IMR-90 (cell line): ENCODE results near the gene SCIN. TPM values are rescaled to one million over a fixed set of nuclear protein-coding genes. Genes with fewer than 3 reads are reported as not detected.

ENCODE experiments used
- ATAC-seq: fragments of 200-7000 bp; cut with Tn5 transposase; 2 replicates; pipeline ENCODE4 v1.9.1; 2020; ENCODE audit warnings: low read depth, mild to moderate bottlenecking, moderate library complexity
- BruUV-seq: library from RNA; stranded (reverse); fragments of 400-500 nt; replicated peaks from 2 replicates; lab custom pipeline; 2021; lab: Mats Ljungman, UMichigan
- CTCF ChIA-PET: fragments of 300-600 bp; formaldehyde crosslinking; extraction: SDS; loops from one replicate; lab custom pipeline; 2021; ENCODE audit warnings: antibody characterized with exemption; lab: Yijun Ruan, JAX
- POLR2A ChIA-PET: fragments of 300-600 bp; sonication (Branson Sonifier 250); formaldehyde crosslinking; loops from one replicate; lab custom pipeline; 2022; ENCODE audit warnings: antibody characterized with exemption; ENCODE audit not compliant: unreplicated experiment; lab: Charles Lee
- DNase-seq: peaks from one replicate; pipeline ENCODE4 v3.0.0; 2013
- H2AFZ ChIP-seq: replicated peaks from 2 replicates; pipeline ENCODE3; 2013; ENCODE audit warnings: low read length, mild to moderate bottlenecking; ENCODE audit not compliant: poor library complexity
- H2AK5ac ChIP-seq: 2 replicates; pipeline ENCODE4 v1.6.1; 2013; ENCODE audit warnings: low read depth, low read length, inconsistent platforms
- H2AK9ac ChIP-seq: replicated peaks from 2 replicates; pipeline ENCODE3; 2013; ENCODE audit warnings: mild to moderate bottlenecking, low read depth, low read length, moderate library complexity; ENCODE audit not compliant: poor library complexity
- H2BK120ac ChIP-seq: 2 replicates; pipeline ENCODE4 v1.6.1; 2013; ENCODE audit warnings: low read depth, low read length, inconsistent platforms
- H2BK15ac ChIP-seq: 3 replicates; pipeline ENCODE4 v1.6.1; 2013; ENCODE audit warnings: low read depth, low read length, inconsistent platforms
- H2BK20ac ChIP-seq: 2 replicates; pipeline ENCODE4 v1.6.1; 2013; ENCODE audit warnings: low read depth, mild to moderate bottlenecking, inconsistent platforms, low read length, moderate library complexity
- H2BK5ac ChIP-seq: 2 replicates; pipeline ENCODE4 v1.6.1; 2013; ENCODE audit warnings: mild to moderate bottlenecking, low read depth, low read length, inconsistent platforms; ENCODE audit not compliant: poor library complexity, severe bottlenecking
- H3K14ac ChIP-seq: replicated peaks from 2 replicates; pipeline ENCODE4 v1.6.1; 2013; ENCODE audit warnings: low read depth, low read length, inconsistent platforms
- H3K18ac ChIP-seq: 2 replicates; pipeline ENCODE4 v1.6.1; 2013; ENCODE audit warnings: low read depth, low read length, control low read depth
- H3K23ac ChIP-seq: 2 replicates; pipeline ENCODE4 v1.6.1; 2013; ENCODE audit warnings: low read depth, low read length, inconsistent platforms
- H3K27ac ChIP-seq: 2 replicates; pipeline ENCODE4 v1.5.1; 2013; ENCODE audit warnings: mild to moderate bottlenecking, control low read depth, low read length; ENCODE audit not compliant: insufficient read depth
- H3K27me3 ChIP-seq: 2 replicates; pipeline ENCODE4 v1.6.1; 2013; ENCODE audit warnings: low read length; ENCODE audit not compliant: control insufficient read depth, insufficient read depth
- H3K36me3 ChIP-seq: 2 replicates; pipeline ENCODE4 v1.6.1; 2013; ENCODE audit warnings: low read length, mixed read lengths; ENCODE audit not compliant: control insufficient read depth, insufficient read depth
- H3K4ac ChIP-seq: 2 replicates; pipeline ENCODE4 v1.6.1; 2013; ENCODE audit warnings: low read depth, low read length, inconsistent platforms
- H3K4me1 ChIP-seq: 2 replicates; pipeline ENCODE4 v1.6.1; 2013; ENCODE audit warnings: low read length, mixed read lengths; ENCODE audit not compliant: control insufficient read depth, insufficient read depth
- H3K4me2 ChIP-seq: 2 replicates; pipeline ENCODE4 v1.6.1; 2013; ENCODE audit warnings: low read depth, mild to moderate bottlenecking, control low read depth, low read length, moderate library complexity
- H3K4me3 ChIP-seq: 2 replicates; pipeline ENCODE4 v1.5.1; 2013; ENCODE audit warnings: low read depth, mild to moderate bottlenecking, control low read depth, low read length, moderate library complexity; ENCODE audit not compliant: insufficient read depth
- H3K56ac ChIP-seq: 2 replicates; pipeline ENCODE4 v1.6.1; 2013; ENCODE audit warnings: low read length, inconsistent platforms; ENCODE audit not compliant: insufficient read depth; ENCODE audit errors: extremely low read depth
- H3K79me1 ChIP-seq, 2 experiments: 2 replicates each; pipeline ENCODE4 v1.6.1; 2013; ENCODE audit warnings: low read length in 2 of 2, inconsistent platforms in 1 of 2, low read depth in 1 of 2
- H3K9ac ChIP-seq: 2 replicates; pipeline ENCODE4 v1.6.1; 2013; ENCODE audit warnings: low read depth, low read length, control low read depth
- H3K9me1 ChIP-seq: 2 replicates; pipeline ENCODE4 v1.6.1; 2013; ENCODE audit warnings: low read length, inconsistent platforms; ENCODE audit not compliant: insufficient read depth
- H3K9me3 ChIP-seq: 2 replicates; pipeline ENCODE4 v1.6.1; 2013; ENCODE audit warnings: low read length; ENCODE audit not compliant: control insufficient read depth, insufficient read depth
- H4K20me1 ChIP-seq: 2 replicates; pipeline ENCODE4 v1.6.1; 2013; ENCODE audit warnings: low read length, inconsistent platforms; ENCODE audit not compliant: insufficient read depth
- H4K5ac ChIP-seq: 2 replicates; pipeline ENCODE4 v1.6.1; 2013; ENCODE audit warnings: mild to moderate bottlenecking, low read depth, low read length, control low read depth
- H4K8ac ChIP-seq, 2 experiments: 2 replicates each; pipeline ENCODE4 v1.6.1; 2013; ENCODE audit warnings: low read depth in 2 of 2, low read length in 2 of 2, control low read depth in 1 of 2, inconsistent platforms in 1 of 2
- H4K91ac ChIP-seq: 2 replicates; pipeline ENCODE4 v1.6.1; 2013; ENCODE audit warnings: low read depth, low read length, inconsistent platforms; ENCODE audit not compliant: insufficient read depth
- BHLHE40 ChIP-seq: fragments of 150-350 bp; IDR thresholded peaks from 2 replicates; pipeline ENCODE4 v1.6.1; 2016; ENCODE audit warnings: mild to moderate bottlenecking, low read depth, low read length
- CHD1 ChIP-seq: IDR thresholded peaks from 2 replicates; pipeline ENCODE4 v1.6.1; 2012; ENCODE audit warnings: low read depth, low read length, improper control_type of control experiment
- MAFK ChIP-seq: IDR thresholded peaks from 2 replicates; pipeline ENCODE4 v1.6.1; 2012; ENCODE audit warnings: low read depth, low read length, improper control_type of control experiment
- MXI1 ChIP-seq: IDR thresholded peaks from 2 replicates; pipeline ENCODE4 v1.6.1; 2012; ENCODE audit warnings: low read depth, mild to moderate bottlenecking, low read length, moderate library complexity, borderline replicate concordance
- RAD21 ChIP-seq: IDR thresholded peaks from 2 replicates; pipeline ENCODE4 v1.6.1; 2012; ENCODE audit warnings: low read length, improper control_type of control experiment
- SMC3 ChIP-seq: fragments of 150-350 bp; IDR thresholded peaks from 2 replicates; pipeline ENCODE4 v1.6.1; 2016; ENCODE audit warnings: low read depth, mild to moderate bottlenecking, antibody characterized with exemption, low read length, moderate library complexity
- WGBS, 2 experiments: methylation state at CpG; one replicate each; pipeline versions ENCODE4 v1.1.5 to v1.1.7; 2013; ENCODE audit warnings: missing lambda C conversion rate in 2 of 2; ENCODE audit not compliant: insufficient read length in 1 of 2; ENCODE audit errors: extremely low coverage in 2 of 2; 5-methylcytosine and 5-hydroxymethylcytosine counted together
- dilution Hi-C: fragments of 300-500 bp; cut with HindIII; formaldehyde crosslinking; loops from one replicate; pipeline ENCODE4 v1.14.3; 2018; ENCODE audit warnings: low sequenced_read_pairs; ENCODE audit not compliant: unreplicated experiment
- in situ Hi-C: fragments of 300-500 bp; cut with MboI; formaldehyde crosslinking; loops from 3 replicates; pipeline ENCODE4 v1.14.3; 2019; ENCODE audit warnings: low sequenced_read_pairs, inconsistent platforms, mixed read lengths
- intact Hi-C: fragments of 100-400 bp; cut with micrococcal nuclease; formaldehyde crosslinking; loops from 2 replicates; pipeline ENCODE4 v1.10.0; 2022
- polyA plus RNA-seq, 3 experiments: library from polyadenylated mRNA; depleted of rRNA; stranded (reverse); fragments of >200 nt; gene quantifications; 2 replicates each; pipeline ENCODE4 v1.2.3, GENCODE V29; 2012; ENCODE audit warnings: low replicate concordance in 1 of 3
- total RNA-seq: library from RNA; depleted of rRNA; stranded (reverse); fragments of >200 nt; gene quantifications from 2 replicates; pipeline ENCODE4 v1.2.3, GENCODE V29; 2012
- TF ChIP-seq, protein P1 (sequence below): fragments of 150-350 bp; IDR thresholded peaks from 2 replicates; pipeline ENCODE4 v1.6.1; 2017; ENCODE audit warnings: mild to moderate bottlenecking, antibody characterized with exemption, low read length, low read depth

The SCIN gene
- total and polyA plus RNA-seq, 2 of the 4 experiments (the other 2 are of a cell fraction) = under 0.01 to 0.05 TPM

DNA sequence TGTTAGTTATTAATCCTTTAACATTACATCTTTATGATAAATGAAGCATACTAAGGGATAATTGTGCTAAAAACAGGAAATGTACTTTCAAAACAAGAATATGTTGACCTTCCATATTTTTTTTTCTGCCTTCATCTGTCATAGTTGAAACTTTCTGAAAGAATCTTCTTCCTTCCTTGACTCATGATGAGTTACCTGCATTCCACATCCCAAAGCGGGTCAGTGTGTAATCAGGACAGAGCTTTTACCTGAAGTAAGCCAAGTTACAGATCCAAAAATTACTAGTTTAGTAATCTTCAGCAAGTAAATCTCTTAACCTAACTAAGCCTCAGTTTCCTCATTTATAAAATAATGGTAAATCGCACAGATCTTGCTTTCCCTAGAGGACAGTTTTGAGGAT lies 103.5 kb downstream of the SCIN start:
- no peak overlapping the region for H4K5ac ChIP-seq
- H2AFZ ChIP-seq = no peak overlapping the region
- no peaks in the 10 kb centered on the region for H3K27me3 ChIP-seq
- H3K14ac ChIP-seq = no peak overlapping the region
- ATAC-seq (no peak), DNase-seq (no peak)
- no peak overlapping the region for H3K9ac ChIP-seq
- H2BK20ac ChIP-seq = no peak overlapping the region
- no peak overlapping the region for H2AK9ac ChIP-seq
- H3K4me3 ChIP-seq = no peak overlapping the region
- no CpG with 5 or more reads among the region's 2 CpGs for WGBS, 2 experiments
- H4K91ac ChIP-seq = no peak overlapping the region
- BruUV-seq = no TSS peak
- H3K27ac ChIP-seq = no peak overlapping the region
- H2BK120ac ChIP-seq = no peak overlapping the region
- no peak overlapping the region for H3K56ac ChIP-seq
- no peak overlapping the region for H3K4me2 ChIP-seq
- H3K79me1 ChIP-seq = no peaks in the 10 kb centered on the region
- H2BK5ac ChIP-seq = no peak overlapping the region
- H4K20me1 ChIP-seq = no peaks in the 10 kb centered on the region
- H3K36me3 ChIP-seq = no peaks in the 10 kb centered on the region
- no peak overlapping the region for H2BK15ac ChIP-seq
- TF ChIP-seq SMC3 (no peak), MXI1 (no peak), MAFK (no peak), RAD21 (no peak), BHLHE40 (no peak), CHD1 (no peak)
- TF ChIP-seq, protein P1, sequence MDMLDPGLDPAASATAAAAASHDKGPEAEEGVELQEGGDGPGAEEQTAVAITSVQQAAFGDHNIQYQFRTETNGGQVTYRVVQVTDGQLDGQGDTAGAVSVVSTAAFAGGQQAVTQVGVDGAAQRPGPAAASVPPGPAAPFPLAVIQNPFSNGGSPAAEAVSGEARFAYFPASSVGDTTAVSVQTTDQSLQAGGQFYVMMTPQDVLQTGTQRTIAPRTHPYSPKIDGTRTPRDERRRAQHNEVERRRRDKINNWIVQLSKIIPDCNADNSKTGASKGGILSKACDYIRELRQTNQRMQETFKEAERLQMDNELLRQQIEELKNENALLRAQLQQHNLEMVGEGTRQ = no peak
- POLR2A ChIA-PET = no interaction called here
- peaks cover 5% of the 10 kb centered on the region for H3K4me1 ChIP-seq
- CTCF ChIA-PET = no interaction called here
- peaks cover 4% of the 10 kb centered on the region; the same call in 1 of the 2 replicates for H3K9me1 ChIP-seq
- in situ Hi-C loops = loop anchor here (25.0 kb wide), 1 partner anchor 1313 kb away; the partner anchor contains the start of gene ETV1
- H3K23ac ChIP-seq = no peak overlapping the region
- no peak overlapping the region for H3K18ac ChIP-seq
- dilution Hi-C loops = no loop called here
- no peak overlapping the region for H2AK5ac ChIP-seq
- intact Hi-C loops = no loop called here
- peaks cover 2% of the 10 kb centered on the region; the same call in 1 of the 2 replicates for H3K9me3 ChIP-seq
- H3K4ac ChIP-seq = no peak overlapping the region
- no peak overlapping the region for H4K8ac ChIP-seq
